Sciatic nerve (tissue), 2 donors: ENCODE results near the gene FIBIN. TPM values are rescaled to one million over a fixed set of nuclear protein-coding genes. Genes with fewer than 3 reads are reported as not detected.
A peak's percentile ranks its signal among the peaks of the same experiment; 100 is the strongest.

ENCODE experiments used
- ATAC-seq: fragments of 200-7000 bp; cut with Tn5 transposase; one replicate; pipeline ENCODE4 v1.9.1; 2020; ENCODE audit warnings: mild to moderate bottlenecking, moderate library complexity
- DNase-seq: peaks from one replicate; pipeline ENCODE4 v3.0.0-alpha.2; 2020; ENCODE audit warnings: low spot score
- intact Hi-C: fragments of 100-400 bp; cut with DNase I; formaldehyde crosslinking; loops from one replicate; pipeline ENCODE4 v1.14.2; 2022
- total RNA-seq: library from RNA; stranded (reverse); fragmentation: NEBNext Ultra II Directional; extraction: Animal tissue kit (Norgen Biotek cat#: 25700); gene quantifications from one replicate; pipeline ENCODE4 v1.2.1, GENCODE V29; 2021
- donor health status: DM: no; HTN: no; CAD: no.
- donor health status: DM: no; HTN: no; CAD: no.

The FIBIN gene
- total RNA-seq, 1 donor from 2014 or later: 54.1 TPM

DNA sequence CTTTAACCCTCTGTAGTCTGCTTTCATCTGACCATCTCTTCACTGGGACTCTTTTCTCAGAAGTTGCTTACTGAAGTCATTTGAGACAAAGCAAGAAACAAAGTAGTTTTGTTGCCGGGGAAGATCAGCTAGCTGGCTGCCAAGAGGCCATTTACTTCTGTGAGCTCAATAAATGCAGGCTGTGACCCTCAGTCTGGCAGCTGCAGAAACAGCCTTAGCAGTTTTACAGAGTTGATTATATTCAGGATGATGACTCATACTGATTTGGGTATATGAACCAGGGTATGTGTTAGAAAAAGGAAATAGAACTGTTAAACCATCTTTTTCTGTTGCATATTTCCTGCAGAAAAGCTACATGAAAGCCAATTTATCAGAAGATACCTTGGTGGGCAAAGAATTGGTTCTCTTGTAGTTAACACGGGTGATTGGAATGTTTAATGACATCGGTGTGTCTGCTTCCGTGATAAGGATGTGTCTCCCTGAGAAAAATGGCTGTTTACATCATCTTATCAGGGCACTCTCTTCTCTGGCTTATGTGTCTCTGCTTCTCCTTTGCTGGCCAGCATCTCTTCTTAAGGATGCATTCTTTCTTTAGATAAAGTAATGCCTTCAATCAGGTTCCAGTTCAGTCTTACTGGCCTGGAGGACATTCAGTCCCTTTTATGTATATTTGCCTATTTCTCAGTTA lies 18.5 kb downstream of the FIBIN start:
- ATAC-seq (peak; percentile 85), DNase-seq (peak; percentile 60)
- intact Hi-C loops: no loop called here

DNA sequence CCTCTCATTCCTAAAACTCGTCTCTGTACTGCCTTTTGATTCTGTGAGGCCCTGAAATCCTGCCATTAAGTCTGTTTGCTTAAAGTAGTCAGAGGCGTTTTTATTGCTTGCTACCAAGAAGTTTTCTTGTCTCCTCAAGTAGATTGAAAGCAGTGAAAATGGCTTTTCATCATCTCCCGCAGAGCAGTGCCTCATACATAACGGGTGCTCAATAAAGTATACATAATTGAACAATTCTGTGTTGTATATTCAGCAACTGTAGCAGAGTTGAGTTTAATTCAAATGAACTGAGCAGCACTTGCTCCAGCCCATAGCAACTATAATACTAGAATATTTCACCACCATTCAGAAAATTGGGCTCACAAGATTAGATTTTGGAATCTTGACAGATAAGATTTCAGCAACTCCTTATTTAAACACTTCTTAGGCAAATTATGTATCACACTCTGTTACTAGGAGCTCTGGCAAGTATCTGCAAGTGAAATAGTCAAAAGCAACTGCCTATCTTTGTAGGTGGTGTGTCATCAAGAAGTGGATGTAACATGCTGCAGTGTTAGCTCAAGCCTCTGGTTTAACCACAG lies 20.0 kb downstream of the FIBIN start:
- DNase-seq: no peak
- ATAC-seq: peak; percentile 41
- intact Hi-C loops: no loop called here

GRCh38 chr11:27018902-27019529 lies 25.1 kb downstream of the FIBIN start:
- DNase-seq (no peak), ATAC-seq (no peak)
- intact Hi-C loops: no loop called here

DNA sequence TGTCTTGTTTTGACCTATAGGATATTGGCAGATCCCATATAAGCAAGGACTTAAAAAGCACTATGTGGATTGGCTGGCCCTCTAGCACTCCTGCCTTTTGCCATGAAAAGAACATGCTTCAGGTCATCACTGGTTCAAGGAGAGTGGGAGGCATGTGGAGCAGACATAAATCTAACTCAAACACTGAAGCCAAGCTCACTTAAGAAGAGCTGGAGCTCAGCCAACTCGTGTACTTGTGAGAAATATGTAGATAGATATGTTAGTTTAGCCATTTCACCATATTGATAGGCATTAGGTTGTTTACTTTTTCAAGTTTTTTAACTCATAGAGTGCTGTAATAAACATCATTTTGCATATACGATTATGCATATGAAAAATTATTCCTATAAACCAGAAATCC lies 26.8 kb downstream of the FIBIN start:
- DNase-seq (no peak), ATAC-seq (no peak)
- intact Hi-C loops: no loop called here

GRCh38 chr11:27022659-27023251 lies 28.8 kb downstream of the FIBIN start:
- intact Hi-C loops: no loop called here
- ATAC-seq: no peak
- DNase-seq: no peak

- no peak for DNase-seq
- intact Hi-C loops: no loop called here
- no peak for ATAC-seq
These were observed 31.0 kb downstream of the FIBIN start for GRCh38 chr11:27024865-27025264.

GRCh38 chr11:27025312-27025955 lies 31.5 kb downstream of the FIBIN start:
- ATAC-seq (no peak), DNase-seq (no peak)
- intact Hi-C loops: no loop called here

DNA sequence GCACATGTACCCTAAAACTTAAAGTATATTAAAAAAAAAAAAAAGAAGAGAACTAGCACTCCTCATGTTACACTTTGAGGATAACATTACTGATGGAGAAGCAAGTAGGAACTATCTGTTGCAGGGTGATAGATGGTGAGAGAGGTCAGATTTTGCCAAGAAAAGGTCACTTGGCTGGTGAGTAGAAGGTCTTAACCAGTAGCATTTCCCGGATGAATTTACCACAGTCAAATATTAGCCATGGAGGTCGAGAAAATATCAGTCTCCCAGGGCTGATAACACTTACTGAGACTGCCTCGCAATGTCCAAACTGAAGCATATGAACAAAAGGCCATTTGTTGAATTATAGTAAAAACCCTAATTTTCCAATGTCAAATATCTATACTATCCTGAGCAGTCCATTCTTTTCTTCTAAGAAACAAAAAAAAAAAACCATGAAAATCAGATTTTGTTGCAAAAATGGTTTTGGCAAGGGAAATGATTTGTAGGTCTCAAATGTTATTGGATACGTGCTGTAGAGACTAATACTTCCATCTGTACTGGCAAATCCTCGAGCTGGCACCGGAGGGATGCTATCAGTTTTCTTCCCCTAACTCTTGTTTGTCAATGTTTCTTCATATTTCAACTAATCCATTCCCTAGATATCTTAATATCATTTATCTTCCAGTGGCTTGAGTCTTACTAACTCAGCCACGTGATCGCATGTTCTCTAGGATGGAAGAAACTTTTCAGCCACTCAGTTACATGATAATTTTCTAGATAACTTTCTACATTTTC lies 32.2 kb downstream of the FIBIN start:
- DNase-seq (no peak), ATAC-seq (no peak)
- intact Hi-C loops: no loop called here

DNA sequence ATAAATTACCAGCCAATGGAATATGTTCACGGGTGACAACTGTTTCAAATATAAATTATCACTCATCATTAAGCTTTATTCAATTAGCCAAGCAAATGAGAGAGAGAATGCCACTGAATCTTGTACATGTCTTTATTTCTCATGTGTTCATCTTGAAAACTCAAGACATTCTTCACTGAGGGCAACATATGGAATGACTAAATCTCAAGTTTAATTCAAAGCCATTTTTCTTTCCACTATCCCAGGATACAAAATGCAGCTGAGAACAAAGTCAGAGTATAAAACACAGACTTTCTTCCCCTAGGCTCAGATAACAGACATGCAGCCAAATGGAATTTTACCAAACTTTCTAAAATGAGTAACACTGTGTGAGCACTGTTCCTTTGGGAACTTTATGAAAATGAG lies 34.7 kb downstream of the FIBIN start:
- ATAC-seq (peak; percentile 83), DNase-seq (no peak)
- intact Hi-C loops: no loop called here

- DNase-seq: no peak
- intact Hi-C loops: no loop called here
- ATAC-seq: peak; percentile 38
These were observed 36.1 kb downstream of the FIBIN start for GRCh38 chr11:27029966-27030365.

DNA sequence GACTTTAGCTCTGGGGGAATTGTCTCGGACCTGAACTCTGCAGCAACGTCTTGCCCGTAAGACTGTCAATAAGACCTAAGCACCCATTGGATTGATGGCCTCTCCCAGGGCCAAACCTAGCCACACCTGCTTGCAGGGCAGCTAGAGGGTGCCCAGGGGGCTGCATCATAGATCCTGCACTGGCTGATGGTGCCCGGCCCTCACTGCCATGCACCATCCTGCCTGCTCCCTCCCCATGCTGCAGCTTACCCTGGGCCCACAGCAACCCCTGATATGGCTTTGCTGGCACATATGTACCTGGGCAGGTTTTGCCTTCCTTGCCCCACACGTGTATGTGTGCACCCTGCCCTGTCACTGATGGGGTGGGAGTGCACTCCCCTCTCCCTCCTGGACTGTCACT lies 37.8 kb downstream of the FIBIN start:
- intact Hi-C loops: no loop called here
- no peak for ATAC-seq
- DNase-seq: no peak

- intact Hi-C loops: no loop called here
- no peak for DNase-seq
- ATAC-seq: no peak
These were observed 46.0 kb downstream of the FIBIN start for GRCh38 chr11:27039873-27040272.

DNA sequence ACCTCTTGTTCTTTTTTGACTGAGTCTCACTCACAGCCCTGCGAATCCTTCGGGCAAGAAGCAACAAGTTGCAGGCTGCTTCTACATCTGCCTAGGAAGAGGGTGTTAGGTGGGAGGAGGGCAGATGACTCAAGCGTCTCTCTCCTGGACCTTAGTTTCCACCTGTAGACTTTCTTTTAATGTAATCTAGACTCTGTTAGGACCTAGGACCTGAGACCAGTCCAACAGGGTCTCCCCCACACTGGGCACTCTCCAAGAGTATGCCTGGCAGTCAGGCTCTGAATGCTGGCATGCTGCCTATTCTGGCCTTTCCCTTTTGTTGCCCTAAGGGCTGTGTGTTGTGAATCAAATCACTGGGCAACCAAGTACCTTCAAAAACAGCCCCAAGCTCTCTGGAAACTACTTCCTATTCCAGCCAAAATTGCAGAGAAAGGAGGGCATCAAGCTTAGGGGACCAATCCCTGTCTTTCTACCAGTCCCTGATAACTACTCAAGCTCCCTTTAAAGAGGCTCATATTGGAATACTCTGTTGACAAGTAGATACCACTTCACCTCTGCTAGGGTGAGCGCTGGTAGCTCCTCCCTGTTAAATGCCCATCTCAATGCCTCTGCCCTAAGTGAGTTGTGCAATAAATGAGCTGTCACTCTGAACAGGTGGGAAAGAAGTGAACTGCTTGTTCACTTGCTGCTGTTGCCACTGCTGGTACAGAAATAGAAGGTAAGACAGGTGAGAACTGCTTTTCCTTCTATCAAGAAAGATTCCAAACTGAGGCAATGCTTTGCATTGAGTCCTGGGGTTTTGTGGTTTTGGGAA lies 46.6 kb downstream of the FIBIN start, which contains the start of gene BBOX1:
BBOX1 (plus strand) TSS at position 514 of the 814 bp plus-strand sequence. CDS start 14,616 bp downstream, outside the sequence.
- intact Hi-C loops: no loop called here
- ATAC-seq (peak; percentile 78), DNase-seq (peak; percentile 62)

GRCh38 chr11:27041141-27041899 lies 47.4 kb downstream of the FIBIN start:
- intact Hi-C loops: no loop called here
- peak; percentile 42 for ATAC-seq

More at GRCh38 chr11:27041141-27041899, 47.4 kb downstream of the FIBIN start:
- no peak for DNase-seq
